DMS 273 (cell line): ENCODE measurements around the gene NAA38.
A peak's percentile ranks its signal among the peaks of the same experiment; 100 is the strongest.

Experiments used
- DNase-seq: peaks from one replicate; lab custom pipeline; 2025; ENCODE audit not compliant: unreplicated experiment; lab: John Stamatoyannopoulos, UW

Gene NAA38

GRCh38 chr17:7841396-7841914 is 15.9 kb downstream of the NAA38 start:
- DNase-seq: peak; percentile 87

GRCh38 chr17:7840875-7841274 is 16.5 kb downstream of the NAA38 start:
- DNase-seq: no peak

GRCh38 chr17:7840441-7840840 is 16.9 kb downstream of the NAA38 start:
- DNase-seq: no peak

GRCh38 chr17:7839876-7840261 is 17.5 kb downstream of the NAA38 start:
- DNase-seq: peak; percentile 72

GRCh38 chr17:7839190-7839875 is 18.0 kb downstream of the NAA38 start:
- DNase-seq: peak; percentile 21

- DNase-seq: peak; percentile 75
Measured at GRCh38 chr17:7838090-7839075, 19.0 kb downstream of the NAA38 start.

GRCh38 chr17:7837408-7838088 is 19.8 kb downstream of the NAA38 start:
- DNase-seq: peak; percentile 48

- DNase-seq: peak; percentile 98
Measured at GRCh38 chr17:7836596-7837407, 20.6 kb downstream of the NAA38 start.

GRCh38 chr17:7835814-7836595 is 21.4 kb downstream of the NAA38 start:
- DNase-seq: peak; percentile 97

- peak; percentile 98 for DNase-seq
Measured at GRCh38 chr17:7834957-7835813, 22.2 kb downstream of the NAA38 start.

- DNase-seq: no peak
Measured at GRCh38 chr17:7834542-7834956, 22.8 kb downstream of the NAA38 start.

- DNase-seq: peak; percentile 91
Measured at GRCh38 chr17:7833795-7834541, 23.4 kb downstream of the NAA38 start, which contains the start of gene KDM6B. TSS of gene KDM6B (plus strand) at chr17:7834217. CDS start at chr17:7845555, 11,338 bp downstream.

- no peak for DNase-seq
Measured at GRCh38 chr17:7833011-7833794, 24.2 kb downstream of the NAA38 start.

GRCh38 chr17:7832431-7832830 is 24.9 kb downstream of the NAA38 start:
- no peak for DNase-seq

- DNase-seq: no peak
Measured at GRCh38 chr17:7831233-7831632, 26.1 kb downstream of the NAA38 start.

- DNase-seq: no peak
Measured at GRCh38 chr17:7830616-7831015, 26.7 kb downstream of the NAA38 start.
